Measurements from ENCODE around the gene GRIK3.

Gene GRIK3

GRCh38 chr1:36766481-36766880 is 267.8 kb downstream of the GRIK3 start:
- no peak for DNase-seq (ENCODE audit: low read depth in 1 of 2, low spot score in 1 of 2)
- TF ChIP-seq GABPA (IDR thresholded peaks at IDR 0.05; ENCODE audit: low read depth) (no peak), POLR2AphosphoS5 (IDR thresholded peaks at IDR 0.05; ENCODE audit: low read depth) (no peak), SPI1 (IDR thresholded peaks at IDR 0.05; ENCODE audit: borderline replicate concordance, low read depth) (no peak)
- TF ChIP-seq, protein P1, sequence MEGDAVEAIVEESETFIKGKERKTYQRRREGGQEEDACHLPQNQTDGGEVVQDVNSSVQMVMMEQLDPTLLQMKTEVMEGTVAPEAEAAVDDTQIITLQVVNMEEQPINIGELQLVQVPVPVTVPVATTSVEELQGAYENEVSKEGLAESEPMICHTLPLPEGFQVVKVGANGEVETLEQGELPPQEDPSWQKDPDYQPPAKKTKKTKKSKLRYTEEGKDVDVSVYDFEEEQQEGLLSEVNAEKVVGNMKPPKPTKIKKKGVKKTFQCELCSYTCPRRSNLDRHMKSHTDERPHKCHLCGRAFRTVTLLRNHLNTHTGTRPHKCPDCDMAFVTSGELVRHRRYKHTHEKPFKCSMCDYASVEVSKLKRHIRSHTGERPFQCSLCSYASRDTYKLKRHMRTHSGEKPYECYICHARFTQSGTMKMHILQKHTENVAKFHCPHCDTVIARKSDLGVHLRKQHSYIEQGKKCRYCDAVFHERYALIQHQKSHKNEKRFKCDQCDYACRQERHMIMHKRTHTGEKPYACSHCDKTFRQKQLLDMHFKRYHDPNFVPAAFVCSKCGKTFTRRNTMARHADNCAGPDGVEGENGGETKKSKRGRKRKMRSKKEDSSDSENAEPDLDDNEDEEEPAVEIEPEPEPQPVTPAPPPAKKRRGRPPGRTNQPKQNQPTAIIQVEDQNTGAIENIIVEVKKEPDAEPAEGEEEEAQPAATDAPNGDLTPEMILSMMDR (IDR thresholded peaks at IDR 0.05; ENCODE audit: insufficient read depth, low read length): no peak
- TF ChIP-seq, protein P2, sequence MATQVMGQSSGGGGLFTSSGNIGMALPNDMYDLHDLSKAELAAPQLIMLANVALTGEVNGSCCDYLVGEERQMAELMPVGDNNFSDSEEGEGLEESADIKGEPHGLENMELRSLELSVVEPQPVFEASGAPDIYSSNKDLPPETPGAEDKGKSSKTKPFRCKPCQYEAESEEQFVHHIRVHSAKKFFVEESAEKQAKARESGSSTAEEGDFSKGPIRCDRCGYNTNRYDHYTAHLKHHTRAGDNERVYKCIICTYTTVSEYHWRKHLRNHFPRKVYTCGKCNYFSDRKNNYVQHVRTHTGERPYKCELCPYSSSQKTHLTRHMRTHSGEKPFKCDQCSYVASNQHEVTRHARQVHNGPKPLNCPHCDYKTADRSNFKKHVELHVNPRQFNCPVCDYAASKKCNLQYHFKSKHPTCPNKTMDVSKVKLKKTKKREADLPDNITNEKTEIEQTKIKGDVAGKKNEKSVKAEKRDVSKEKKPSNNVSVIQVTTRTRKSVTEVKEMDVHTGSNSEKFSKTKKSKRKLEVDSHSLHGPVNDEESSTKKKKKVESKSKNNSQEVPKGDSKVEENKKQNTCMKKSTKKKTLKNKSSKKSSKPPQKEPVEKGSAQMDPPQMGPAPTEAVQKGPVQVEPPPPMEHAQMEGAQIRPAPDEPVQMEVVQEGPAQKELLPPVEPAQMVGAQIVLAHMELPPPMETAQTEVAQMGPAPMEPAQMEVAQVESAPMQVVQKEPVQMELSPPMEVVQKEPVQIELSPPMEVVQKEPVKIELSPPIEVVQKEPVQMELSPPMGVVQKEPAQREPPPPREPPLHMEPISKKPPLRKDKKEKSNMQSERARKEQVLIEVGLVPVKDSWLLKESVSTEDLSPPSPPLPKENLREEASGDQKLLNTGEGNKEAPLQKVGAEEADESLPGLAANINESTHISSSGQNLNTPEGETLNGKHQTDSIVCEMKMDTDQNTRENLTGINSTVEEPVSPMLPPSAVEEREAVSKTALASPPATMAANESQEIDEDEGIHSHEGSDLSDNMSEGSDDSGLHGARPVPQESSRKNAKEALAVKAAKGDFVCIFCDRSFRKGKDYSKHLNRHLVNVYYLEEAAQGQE (IDR thresholded peaks at IDR 0.05; ENCODE audit: insufficient replicate concordance, low read depth): no peak
- H3K27me3 ChIP-seq (ENCODE audit: insufficient read depth, poor library complexity, severe bottlenecking): peaks cover 2% of the 10 kb centered on the region
- H3K27ac ChIP-seq (replicated peaks): no peak overlapping the region
- H3K4me3 ChIP-seq (replicated peaks; ENCODE audit: insufficient read depth, low read length): no peak overlapping the region

GRCh38 chr1:36765785-36766300 is 268.5 kb downstream of the GRIK3 start:
- H3K27me3 ChIP-seq (ENCODE audit: insufficient read depth, poor library complexity, severe bottlenecking): no peaks in the 10 kb centered on the region
- no peak overlapping the region for H3K4me3 ChIP-seq (replicated peaks; ENCODE audit: insufficient read depth, low read length)
- no peak for DNase-seq (ENCODE audit: low read depth in 1 of 2, low spot score in 1 of 2)
- H3K27ac ChIP-seq (replicated peaks): no peak overlapping the region
- TF ChIP-seq POLR2AphosphoS5 (IDR thresholded peaks at IDR 0.05; ENCODE audit: low read depth) (no peak), GABPA (IDR thresholded peaks at IDR 0.05; ENCODE audit: low read depth) (no peak), SPI1 (IDR thresholded peaks at IDR 0.05; ENCODE audit: borderline replicate concordance, low read depth) (no peak)
- TF ChIP-seq, protein P2 (IDR thresholded peaks at IDR 0.05; ENCODE audit: insufficient replicate concordance, low read depth): no peak
- TF ChIP-seq, protein P1 (IDR thresholded peaks at IDR 0.05; ENCODE audit: insufficient read depth, low read length): no peak

GRCh38 chr1:36764798-36765197 is 269.5 kb downstream of the GRIK3 start:
- no peak overlapping the region for H3K4me3 ChIP-seq (replicated peaks; ENCODE audit: insufficient read depth, low read length)
- DNase-seq (ENCODE audit: low read depth in 1 of 2, low spot score in 1 of 2): no peak
- no peak overlapping the region for H3K27ac ChIP-seq (replicated peaks)
- TF ChIP-seq, protein P1 (IDR thresholded peaks at IDR 0.05; ENCODE audit: insufficient read depth, low read length): no peak
- no peak for TF ChIP-seq GABPA (IDR thresholded peaks at IDR 0.05; ENCODE audit: low read depth)
- no peaks in the 10 kb centered on the region for H3K27me3 ChIP-seq (ENCODE audit: insufficient read depth, poor library complexity, severe bottlenecking)

DNA sequence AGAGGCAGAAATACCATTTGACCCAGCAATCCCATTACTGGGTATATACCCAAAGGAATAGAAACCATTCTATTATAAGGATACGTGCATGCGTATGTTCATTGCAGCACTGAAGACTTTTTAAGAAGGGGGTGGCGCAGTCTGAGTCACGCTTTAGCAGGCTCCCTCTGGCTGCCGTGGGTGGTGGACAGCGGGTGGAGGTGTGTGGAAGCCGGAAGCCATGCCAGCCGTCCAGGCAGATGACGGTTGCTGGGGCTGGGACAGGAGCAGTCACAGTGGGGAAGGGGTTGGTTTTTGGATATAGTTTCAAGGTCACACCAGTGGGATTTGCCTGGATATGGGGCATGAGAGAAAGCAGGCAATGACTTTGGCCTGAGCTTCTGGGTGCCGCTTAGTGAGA is 270.5 kb downstream of the GRIK3 start:
- no peak overlapping the region for H3K27ac ChIP-seq (replicated peaks)
- H3K4me3 ChIP-seq (replicated peaks; ENCODE audit: insufficient read depth, low read length): no peak overlapping the region
- no peaks in the 10 kb centered on the region for H3K27me3 ChIP-seq (ENCODE audit: insufficient read depth, poor library complexity, severe bottlenecking)
- TF ChIP-seq GABPA (IDR thresholded peaks at IDR 0.05; ENCODE audit: low read depth) (no peak), POLR2AphosphoS5 (IDR thresholded peaks at IDR 0.05; ENCODE audit: low read depth) (no peak), SPI1 (IDR thresholded peaks at IDR 0.05; ENCODE audit: borderline replicate concordance, low read depth) (no peak)
- TF ChIP-seq, protein P2 (IDR thresholded peaks at IDR 0.05; ENCODE audit: insufficient replicate concordance, low read depth): no peak
- TF ChIP-seq, protein P1 (IDR thresholded peaks at IDR 0.05; ENCODE audit: insufficient read depth, low read length): no peak
- DNase-seq (ENCODE audit: low read depth in 1 of 2, low spot score in 1 of 2): no peak
